Choroid plexus epithelial cell (primary cell): ENCODE measurements around the gene PCYT2.

Experiments used
- DNase-seq: peaks from one replicate; pipeline ENCODE4 v3.0.0-alpha.2; 2010; ENCODE audit warnings: low read depth
- H3K4me3 ChIP-seq: 2 replicates; pipeline ENCODE4 v1.5.1; 2011; ENCODE audit warnings: low read depth, mild to moderate bottlenecking, control low read depth, low read length, moderate library complexity
- TF ChIP-seq, protein P1 (sequence below): conservative IDR thresholded peaks from 2 replicates; pipeline ENCODE4 v1.5.1; 2011; ENCODE audit warnings: low read depth, mild to moderate bottlenecking, control low read depth, inconsistent platforms, low read length, moderate library complexity

PCYT2 gene

GRCh38 chr17:81924557-81925532 is 13.6 kb upstream of the PCYT2 start:
- DNase-seq: no peak
- no peak overlapping the region for H3K4me3 ChIP-seq
- TF ChIP-seq, protein P1, sequence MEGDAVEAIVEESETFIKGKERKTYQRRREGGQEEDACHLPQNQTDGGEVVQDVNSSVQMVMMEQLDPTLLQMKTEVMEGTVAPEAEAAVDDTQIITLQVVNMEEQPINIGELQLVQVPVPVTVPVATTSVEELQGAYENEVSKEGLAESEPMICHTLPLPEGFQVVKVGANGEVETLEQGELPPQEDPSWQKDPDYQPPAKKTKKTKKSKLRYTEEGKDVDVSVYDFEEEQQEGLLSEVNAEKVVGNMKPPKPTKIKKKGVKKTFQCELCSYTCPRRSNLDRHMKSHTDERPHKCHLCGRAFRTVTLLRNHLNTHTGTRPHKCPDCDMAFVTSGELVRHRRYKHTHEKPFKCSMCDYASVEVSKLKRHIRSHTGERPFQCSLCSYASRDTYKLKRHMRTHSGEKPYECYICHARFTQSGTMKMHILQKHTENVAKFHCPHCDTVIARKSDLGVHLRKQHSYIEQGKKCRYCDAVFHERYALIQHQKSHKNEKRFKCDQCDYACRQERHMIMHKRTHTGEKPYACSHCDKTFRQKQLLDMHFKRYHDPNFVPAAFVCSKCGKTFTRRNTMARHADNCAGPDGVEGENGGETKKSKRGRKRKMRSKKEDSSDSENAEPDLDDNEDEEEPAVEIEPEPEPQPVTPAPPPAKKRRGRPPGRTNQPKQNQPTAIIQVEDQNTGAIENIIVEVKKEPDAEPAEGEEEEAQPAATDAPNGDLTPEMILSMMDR: no peak

- TF ChIP-seq, protein P1: no peak
- peak; percentile 88 for DNase-seq
- H3K4me3 ChIP-seq: peak overlapping the region; percentile 44
These were observed 12.4 kb upstream of the PCYT2 start for GRCh38 chr17:81923302-81924260.

DNA sequence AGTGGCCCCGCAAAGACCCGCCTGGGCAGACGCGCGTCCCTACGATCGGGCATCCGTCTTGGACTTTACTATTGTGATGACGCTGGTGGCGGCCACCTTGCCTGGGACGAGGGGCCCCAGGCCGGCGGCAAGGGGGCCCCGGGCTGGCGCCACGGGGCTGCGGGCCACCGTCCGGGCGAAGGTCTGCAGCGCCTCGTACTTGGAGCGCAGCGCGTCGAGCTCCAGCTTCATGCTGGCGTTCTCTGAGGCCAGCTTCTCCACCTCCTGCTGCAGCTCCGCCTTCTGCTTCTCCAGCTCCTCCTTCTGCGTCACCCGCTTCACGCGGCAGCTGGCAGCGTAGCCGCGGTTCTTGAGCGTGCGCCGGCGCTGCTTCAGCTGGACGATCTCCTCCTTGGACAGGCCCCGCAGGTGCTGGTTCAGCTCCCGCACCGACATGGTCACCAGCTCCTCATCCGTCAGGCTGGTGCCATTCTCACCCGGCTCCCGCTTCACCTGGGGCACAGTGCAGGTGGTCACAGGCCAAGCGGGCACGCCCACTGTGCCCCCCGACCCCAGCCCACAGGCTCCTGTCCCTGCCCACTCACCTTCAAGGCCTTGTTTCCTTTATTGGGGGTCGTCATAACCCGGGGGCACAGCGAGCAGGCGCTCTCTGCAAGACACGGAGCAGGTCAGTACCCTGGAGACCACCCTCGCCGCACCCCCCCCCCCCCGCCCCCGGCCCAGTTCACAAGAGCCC is 11.5 kb upstream of the PCYT2 start:
- no peak for DNase-seq
- TF ChIP-seq, protein P1: no peak
- peak overlapping the region; percentile 44 for H3K4me3 ChIP-seq

- no peak overlapping the region for H3K4me3 ChIP-seq
- TF ChIP-seq, protein P1: no peak
- no peak for DNase-seq
These were observed 10.9 kb upstream of the PCYT2 start for GRCh38 chr17:81921996-81922565.

DNA sequence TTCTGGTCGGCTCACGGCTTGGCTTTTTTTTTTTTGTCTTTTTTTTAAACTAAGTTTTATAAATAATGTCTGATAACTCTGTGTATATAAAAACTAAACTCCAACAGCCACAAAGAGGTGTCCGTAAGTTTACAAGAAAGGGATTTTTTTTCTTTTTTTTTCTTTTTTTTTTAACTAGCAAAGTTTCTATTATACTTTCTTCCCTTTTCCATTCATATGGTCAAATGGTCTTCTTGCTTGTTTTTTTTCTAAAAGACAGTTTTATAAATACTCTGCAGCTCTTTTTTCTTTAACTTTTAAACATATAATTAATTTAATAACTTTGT is 10.3 kb upstream of the PCYT2 start:
- TF ChIP-seq, protein P1: no peak
- H3K4me3 ChIP-seq: no peak overlapping the region
- no peak for DNase-seq
